CD4-positive, CD25-positive, alpha-beta regulatory T cell (primary cell): ENCODE results near the gene SCAP. TPM values are rescaled to one million over a fixed set of nuclear protein-coding genes. Genes with fewer than 3 reads are reported as not detected.
A peak's percentile ranks its signal among the peaks of the same experiment; 100 is the strongest.

ENCODE experiments used
- ATAC-seq, 2 donors: fragments of 150-1000 bp; cut with Tn5 transposase; one replicate each; pipeline ENCODE4 v1.10.0; 2021; ENCODE audit warnings: low read depth in 2 of 2, moderate number of reproducible peaks in 2 of 2, moderate library complexity in 1 of 2
- DNase-seq, 3 donors: peaks; one replicate each; pipeline versions ENCODE4 v3.0.0 to v3.0.0-alpha.2; 2012 to 2022; ENCODE audit warnings: mixed read lengths in 1 of 3
- H3K27ac ChIP-seq: one replicate; pipeline ENCODE4 v1.7.0; 2013; ENCODE audit warnings: mild to moderate bottlenecking, low read length; ENCODE audit not compliant: insufficient read depth, poor library complexity, severe bottlenecking
- H3K27me3 ChIP-seq: one replicate; pipeline ENCODE4 v1.7.0; 2013; ENCODE audit warnings: low read length; ENCODE audit not compliant: control insufficient read depth, insufficient read depth
- H3K36me3 ChIP-seq: one replicate; pipeline ENCODE4 v1.7.0; 2013; ENCODE audit warnings: mild to moderate bottlenecking, low read length, moderate library complexity; ENCODE audit not compliant: control insufficient read depth, insufficient read depth
- H3K4me1 ChIP-seq: 2 replicates; pipeline ENCODE4 v1.7.0; 2013; ENCODE audit warnings: mild to moderate bottlenecking, low read length; ENCODE audit not compliant: insufficient read depth, control insufficient read depth, poor library complexity, severe bottlenecking
- H3K4me3 ChIP-seq: one replicate; pipeline ENCODE4 v1.7.0; 2013; ENCODE audit warnings: low read depth, mild to moderate bottlenecking, low read length, moderate library complexity
- H3K9me3 ChIP-seq, 2 experiments: 1 replicate in 1 of 2; 2 replicates in 1 of 2; pipeline ENCODE4 v1.7.0; 2013; ENCODE audit warnings: low read length in 2 of 2, mild to moderate bottlenecking in 1 of 2, moderate library complexity in 1 of 2; ENCODE audit not compliant: control insufficient read depth in 2 of 2
- H3K27ac Mint-ChIP-seq, 3 donors: one replicate each; pipeline ENCODE4 v1.8.0; 2020 to 2022; ENCODE audit warnings: mild to moderate bottlenecking in 3 of 3, mixed read lengths in 3 of 3, moderate library complexity in 2 of 3
- H3K27me3 Mint-ChIP-seq: one replicate; pipeline ENCODE4 v1.8.0; 2022; ENCODE audit warnings: mild to moderate bottlenecking, mixed read lengths
- H3K36me3 Mint-ChIP-seq: one replicate; pipeline ENCODE4 v1.8.0; 2020; ENCODE audit warnings: mixed read lengths
- H3K4me1 Mint-ChIP-seq, 4 donors: one replicate each; pipeline ENCODE4 v1.8.0; 2020 to 2022; ENCODE audit warnings: mixed read lengths in 4 of 4, mild to moderate bottlenecking in 1 of 4
- H3K4me3 Mint-ChIP-seq, 4 donors: one replicate each; pipeline ENCODE4 v1.8.0; 2020 to 2022; ENCODE audit warnings: mild to moderate bottlenecking in 4 of 4, mixed read lengths in 4 of 4, moderate library complexity in 3 of 4
- H3K9me3 Mint-ChIP-seq, 7 donors: one replicate each; pipeline ENCODE4 v1.8.0; 2020 to 2022; ENCODE audit warnings: mixed read lengths in 7 of 7, mild to moderate bottlenecking in 3 of 7, moderate library complexity in 2 of 7
- polyA plus RNA-seq, 4 donors: library from polyadenylated mRNA; unstranded; fragments of 300-500 nt; fragmentation: Illumina TruSeq; gene quantifications; one replicate each; pipeline ENCODE4 v1.2.3, GENCODE V29; 2021
- total RNA-seq: library from RNA; stranded (reverse); gene quantifications from one replicate; pipeline ENCODE4 v1.2.3, GENCODE V29; 2022

The SCAP gene
- total and polyA plus RNA-seq, 5 donors from 2014 or later, result 43.2 to 92.4 (median 47.1) TPM

- peaks cover 77% of the 10 kb centered on the region for H3K36me3 ChIP-seq
- no peaks in the 10 kb centered on the region for H3K9me3 ChIP-seq
- H3K4me1 Mint-ChIP-seq, result peaks cover 0 to 3% (median 0%) of the 10 kb centered on the region in 4 donors
- no peak for DNase-seq
- H3K4me3 Mint-ChIP-seq, result no peak overlapping the region
- H3K9me3 Mint-ChIP-seq, result no peaks in the 10 kb centered on the region
- no peaks in the 10 kb centered on the region for H3K27me3 Mint-ChIP-seq
- H3K4me3 ChIP-seq, result no peak overlapping the region
- H3K27me3 ChIP-seq, result no peaks in the 10 kb centered on the region
- peaks cover 9% of the 10 kb centered on the region for H3K36me3 Mint-ChIP-seq
- no peaks in the 10 kb centered on the region for H3K4me1 ChIP-seq
- ATAC-seq, result no peak
- H3K27ac ChIP-seq, result no peak overlapping the region
- H3K27ac Mint-ChIP-seq, result no peak overlapping the region
Measured at GRCh38 chr3:47410801-47411646, 64.7 kb downstream of the SCAP start.

- no peak overlapping the region for H3K4me3 ChIP-seq
- no peaks in the 10 kb centered on the region for H3K27me3 ChIP-seq
- ATAC-seq (no peak), DNase-seq (no peak)
- no peaks in the 10 kb centered on the region for H3K9me3 ChIP-seq
- Mint-ChIP-seq H3K4me3 (no peak overlapping the region), H3K4me1 (peaks cover 0 to 3% (median 0%) of the 10 kb centered on the region in 4 donors), H3K27me3 (no peaks in the 10 kb centered on the region), H3K27ac (no peak overlapping the region), H3K36me3 (peaks cover 9% of the 10 kb centered on the region), H3K9me3 (no peaks in the 10 kb centered on the region)
- H3K4me1 ChIP-seq, result no peaks in the 10 kb centered on the region
- H3K36me3 ChIP-seq, result peaks cover 71% of the 10 kb centered on the region
- H3K27ac ChIP-seq, result no peak overlapping the region
Measured at GRCh38 chr3:47410417-47410720, 65.4 kb downstream of the SCAP start.

GRCh38 chr3:47409688-47410416 is 65.9 kb downstream of the SCAP start:
- no peak overlapping the region for H3K4me3 Mint-ChIP-seq
- no peak for ATAC-seq

GRCh38 chr3:47409284-47409683 is 66.5 kb downstream of the SCAP start:
- DNase-seq (no peak), ATAC-seq (no peak)
- no peaks in the 10 kb centered on the region for H3K9me3 Mint-ChIP-seq
- peaks cover 9% of the 10 kb centered on the region for H3K36me3 Mint-ChIP-seq
- H3K27ac ChIP-seq, result no peak overlapping the region
- no peaks in the 10 kb centered on the region for H3K9me3 ChIP-seq
- H3K36me3 ChIP-seq, result peaks cover 65% of the 10 kb centered on the region
- no peaks in the 10 kb centered on the region for H3K4me1 ChIP-seq
- no peaks in the 10 kb centered on the region for H3K27me3 Mint-ChIP-seq
- H3K27ac Mint-ChIP-seq, result no peak overlapping the region
- H3K4me1 Mint-ChIP-seq, result peaks cover 0 to 3% (median 0%) of the 10 kb centered on the region in 4 donors
- H3K4me3 Mint-ChIP-seq, result no peak overlapping the region
- H3K27me3 ChIP-seq, result no peaks in the 10 kb centered on the region
- no peak overlapping the region for H3K4me3 ChIP-seq

More at GRCh38 chr3:47409688-47410416, 65.9 kb downstream of the SCAP start:
- H3K27ac ChIP-seq, result no peak overlapping the region
- no peaks in the 10 kb centered on the region for H3K27me3 Mint-ChIP-seq
- peaks cover 0 to 3% (median 0%) of the 10 kb centered on the region in 4 donors for H3K4me1 Mint-ChIP-seq
- H3K27me3 ChIP-seq, result no peaks in the 10 kb centered on the region
- no peak for DNase-seq
- peaks cover 9% of the 10 kb centered on the region for H3K36me3 Mint-ChIP-seq
- H3K36me3 ChIP-seq, result peaks cover 71% of the 10 kb centered on the region
- H3K9me3 Mint-ChIP-seq, result no peaks in the 10 kb centered on the region
- H3K27ac Mint-ChIP-seq, result no peak overlapping the region
- H3K4me3 ChIP-seq, result no peak overlapping the region
- no peaks in the 10 kb centered on the region for H3K9me3 ChIP-seq
- no peaks in the 10 kb centered on the region for H3K4me1 ChIP-seq

- DNase-seq (no peak), ATAC-seq (no peak)
- H3K4me3 ChIP-seq, result no peak overlapping the region
- peaks cover 9% of the 10 kb centered on the region for H3K36me3 Mint-ChIP-seq
- no peaks in the 10 kb centered on the region for H3K4me1 ChIP-seq
- peaks cover 61% of the 10 kb centered on the region for H3K36me3 ChIP-seq
- H3K4me3 Mint-ChIP-seq, result no peak overlapping the region
- H3K9me3 ChIP-seq, result no peaks in the 10 kb centered on the region
- no peaks in the 10 kb centered on the region for H3K9me3 Mint-ChIP-seq
- H3K27me3 ChIP-seq, result no peaks in the 10 kb centered on the region
- peaks cover 0 to 3% (median 0%) of the 10 kb centered on the region in 4 donors for H3K4me1 Mint-ChIP-seq
- H3K27me3 Mint-ChIP-seq, result no peaks in the 10 kb centered on the region
- peak overlapping the region in 1 of 3 donors; percentile 55 for H3K27ac Mint-ChIP-seq
- no peak overlapping the region for H3K27ac ChIP-seq
Measured at GRCh38 chr3:47408839-47409229, 66.9 kb downstream of the SCAP start.

- peaks cover 0 to 2% (median 0%) of the 10 kb centered on the region in 4 donors for H3K4me1 Mint-ChIP-seq
- H3K9me3 Mint-ChIP-seq, result no peaks in the 10 kb centered on the region
- no peaks in the 10 kb centered on the region for H3K27me3 Mint-ChIP-seq
- Histone ChIP-seq H3K36me3 (peaks cover 54% of the 10 kb centered on the region), H3K4me3 (no peak overlapping the region), H3K4me1 (no peaks in the 10 kb centered on the region), H3K9me3 (no peaks in the 10 kb centered on the region), H3K27ac (no peak overlapping the region), H3K27me3 (no peaks in the 10 kb centered on the region)
- DNase-seq (no peak), ATAC-seq (no peak)
- peaks cover 6% of the 10 kb centered on the region for H3K36me3 Mint-ChIP-seq
- no peak overlapping the region for H3K4me3 Mint-ChIP-seq
- peak overlapping the region in 1 of 3 donors; percentile 55 for H3K27ac Mint-ChIP-seq
Measured at GRCh38 chr3:47407896-47408838, 67.6 kb downstream of the SCAP start.

- peak overlapping the region in 1 of 3 donors; percentile 67 for H3K27ac Mint-ChIP-seq
- Histone ChIP-seq H3K4me1 (no peaks in the 10 kb centered on the region), H3K36me3 (peaks cover 49% of the 10 kb centered on the region), H3K9me3 (no peaks in the 10 kb centered on the region), H3K27ac (no peak overlapping the region), H3K27me3 (no peaks in the 10 kb centered on the region), H3K4me3 (no peak overlapping the region)
- no peak for ATAC-seq
- H3K36me3 Mint-ChIP-seq, result peaks cover 3% of the 10 kb centered on the region
- H3K9me3 Mint-ChIP-seq, result no peaks in the 10 kb centered on the region
- H3K27me3 Mint-ChIP-seq, result no peaks in the 10 kb centered on the region
- H3K4me1 Mint-ChIP-seq, result no peaks in the 10 kb centered on the region
- DNase-seq, result no peak
- no peak overlapping the region for H3K4me3 Mint-ChIP-seq
Measured at GRCh38 chr3:47407237-47407636, 68.5 kb downstream of the SCAP start.
